ENCODE data around the gene AOAH.
"Not testable (repeated sequence)": the region's sequence is repeated elsewhere in the genome, so short reads cannot be mapped to it uniquely, and the experiment has no call there.

- not testable (repeated sequence) for TF ChIP-seq CTCF, POLR2A, EP300 (IDR thresholded peaks at IDR 0.05)
Observed at GRCh38 chr7:36716802-36717201, 7.5 kb downstream of the AOAH start.
